ENCODE measurements around the gene CCM2.

The CCM2 gene

DNA sequence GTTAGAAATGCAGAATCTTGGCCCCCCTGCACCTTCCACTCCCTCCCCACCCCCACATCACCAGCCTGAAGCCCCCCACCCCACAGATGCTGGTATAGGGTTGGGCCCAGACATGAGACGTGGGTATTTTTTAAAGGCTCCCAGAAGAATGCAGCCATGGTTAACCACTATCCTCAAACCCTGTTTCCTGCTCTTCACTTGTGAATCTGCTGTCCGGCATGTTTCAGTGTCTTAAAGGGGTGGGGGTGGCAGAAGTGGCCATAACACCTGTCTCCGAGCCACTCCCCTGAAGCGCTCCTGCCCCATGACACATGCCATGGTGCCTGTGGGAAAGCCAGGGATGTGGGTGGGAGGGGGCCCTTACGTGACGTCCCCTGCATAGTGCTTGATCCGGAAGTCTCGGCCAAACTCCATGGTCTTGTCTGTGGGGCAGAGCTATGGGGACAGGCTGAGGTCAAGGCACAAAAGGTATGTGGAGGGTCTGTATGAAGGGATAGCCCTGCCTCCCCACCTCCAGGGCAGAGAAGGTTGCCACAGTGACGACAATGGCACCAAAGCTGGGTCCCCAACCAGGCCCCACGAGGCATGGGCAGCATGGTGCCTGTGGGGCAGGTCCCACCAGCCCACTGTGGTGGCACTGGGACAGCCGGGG, 30.8 kb upstream of the CCM2 start:
- no peak for DNase-seq (ENCODE audit: low read depth in 2 of 2)

DNA sequence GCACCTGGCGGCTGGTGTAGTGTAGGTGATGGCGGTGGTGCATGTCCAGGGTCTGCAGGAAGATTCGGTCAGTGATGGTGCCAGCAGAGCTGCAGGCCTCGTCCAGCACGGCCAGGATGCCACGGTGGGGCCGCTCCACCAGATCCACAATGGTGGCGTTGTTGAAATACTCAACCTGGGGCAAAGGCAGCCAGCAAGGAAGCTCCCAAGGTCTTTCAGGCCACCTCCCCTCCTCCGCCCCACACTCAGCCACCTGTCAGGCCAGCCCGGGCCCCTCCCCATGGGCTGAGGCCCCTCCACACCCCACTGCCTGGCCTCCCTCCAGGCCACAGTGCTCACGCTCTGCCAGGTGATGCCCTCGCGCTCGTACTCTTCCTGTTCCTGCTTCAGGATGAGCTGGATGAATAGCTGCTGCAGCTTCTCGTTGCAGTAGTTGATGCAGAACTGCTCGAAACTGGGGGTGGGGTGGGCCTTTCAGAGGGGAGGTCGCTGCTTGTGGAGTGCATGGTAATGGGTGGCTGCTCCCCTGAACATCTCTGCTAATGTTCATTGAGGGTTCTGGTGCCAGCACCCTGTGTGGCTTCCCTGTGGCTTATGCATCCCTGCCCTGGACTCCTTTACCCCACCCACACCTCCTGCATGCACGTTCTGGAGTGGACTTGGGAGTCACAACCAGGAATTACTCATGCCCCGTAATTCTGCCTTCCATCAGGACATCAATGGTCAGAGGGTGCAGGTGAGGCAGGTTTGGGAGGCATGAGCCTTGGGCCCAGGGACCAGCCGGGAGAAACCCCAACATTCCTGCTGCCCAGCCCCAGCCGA, 30.1 kb upstream of the CCM2 start:
- no peak for DNase-seq (ENCODE audit: low read depth in 2 of 2)

GRCh38 chr7:44970523-44971051, 29.4 kb upstream of the CCM2 start:
- DNase-seq (ENCODE audit: low read depth in 2 of 2) = no peak

DNA sequence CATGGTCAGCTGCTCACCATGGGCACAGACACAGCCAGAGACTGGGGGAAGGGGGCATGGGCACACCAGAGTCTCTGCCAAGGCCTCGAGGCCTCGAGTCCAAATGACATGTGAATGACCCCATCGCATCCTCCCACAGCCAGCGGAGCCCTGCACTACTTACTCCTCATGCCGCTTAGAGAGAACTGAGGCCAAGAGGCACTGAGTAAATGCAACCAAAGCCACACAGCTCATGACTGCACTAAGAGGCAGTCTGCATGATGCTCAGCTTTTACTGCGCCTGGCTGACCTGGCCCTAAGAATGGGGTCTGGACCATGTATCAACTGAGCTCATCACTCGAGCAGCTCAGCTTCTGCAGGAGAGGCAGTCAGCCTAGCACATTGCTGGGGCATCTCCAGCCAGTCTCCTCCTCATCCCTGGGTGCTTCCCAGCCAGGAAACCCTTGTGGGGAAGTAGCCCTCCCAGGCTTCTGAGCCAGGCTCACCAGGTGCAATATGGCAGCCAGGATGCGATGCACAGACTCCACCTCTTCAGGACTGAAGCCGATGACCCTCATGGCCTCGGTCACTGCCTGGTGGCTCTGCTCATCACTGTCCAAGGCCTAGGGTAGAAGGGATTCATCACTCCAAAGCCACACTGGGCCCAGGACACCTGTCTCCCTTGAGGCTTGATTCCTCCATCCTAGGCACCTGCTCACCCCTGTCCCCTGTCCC, 28.7 kb upstream of the CCM2 start:
- DNase-seq (ENCODE audit: low read depth in 2 of 2) = no peak

DNA sequence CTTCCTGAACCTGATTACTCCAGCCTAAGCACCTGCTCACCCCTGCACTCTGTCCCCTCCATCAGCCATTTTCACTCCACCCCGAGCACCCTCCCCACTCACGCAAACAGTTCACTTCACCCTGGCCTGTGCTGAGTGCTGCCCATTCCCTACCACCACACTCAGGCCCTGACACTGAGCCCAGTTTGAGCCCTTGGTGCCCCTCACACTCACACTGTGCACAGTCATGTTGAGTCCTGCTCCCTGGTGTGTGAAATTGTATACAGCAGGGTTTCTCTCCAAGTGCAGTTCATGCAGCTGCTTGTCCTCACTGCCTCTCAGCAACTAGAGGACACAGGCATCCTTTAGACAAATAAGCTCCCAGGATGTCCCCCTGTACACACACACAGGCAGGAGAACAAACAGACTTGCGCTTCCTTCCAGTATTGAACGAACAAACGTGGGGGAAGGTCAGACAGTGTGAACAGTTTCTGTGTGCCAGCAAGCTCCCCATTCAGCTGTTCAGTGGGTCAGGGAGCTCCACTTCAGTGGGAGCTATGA, 28.0 kb upstream of the CCM2 start:
- DNase-seq (ENCODE audit: low read depth in 2 of 2) = no peak

GRCh38 chr7:44972562-44972961, 27.4 kb upstream of the CCM2 start:
- no peak for DNase-seq (ENCODE audit: low read depth in 2 of 2)

DNA sequence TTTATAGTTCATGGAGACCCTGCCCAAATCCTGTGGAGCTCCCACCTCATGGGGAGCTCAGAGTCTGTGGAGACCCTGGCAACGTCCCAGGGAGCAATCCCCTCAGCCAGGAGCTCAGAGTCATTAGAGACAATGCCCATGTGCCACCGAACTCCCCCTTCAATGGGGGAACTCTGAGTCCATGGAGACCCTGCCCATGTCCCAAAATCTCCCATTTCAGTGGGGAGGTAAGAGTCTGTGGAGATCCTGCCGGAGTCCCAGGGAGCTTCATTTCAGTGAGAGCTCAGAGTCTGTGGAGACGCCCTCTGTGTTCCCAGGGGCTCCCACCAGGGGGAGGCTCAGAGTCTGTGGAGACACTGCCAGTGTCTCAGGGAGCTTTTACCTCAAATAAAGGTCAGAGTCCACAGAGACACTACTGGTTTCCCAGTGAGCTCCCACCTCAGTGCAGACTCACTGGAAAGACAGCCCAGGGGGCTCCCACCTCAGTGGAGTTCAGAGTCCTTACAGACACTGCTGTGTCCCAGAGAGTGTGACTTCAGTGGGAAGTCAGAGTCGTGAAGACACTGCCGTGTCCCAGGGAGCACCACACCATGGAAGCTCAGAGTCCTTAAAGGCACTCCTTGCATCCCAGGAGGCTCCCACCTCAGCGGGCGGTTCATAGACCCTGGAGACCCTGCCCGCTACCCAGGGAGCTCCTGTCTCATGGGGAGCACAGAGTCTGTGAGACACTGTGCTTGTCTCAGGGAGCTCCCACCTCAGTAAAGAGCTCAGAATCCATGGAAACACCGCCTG, 26.2 kb upstream of the CCM2 start:
- no peak for DNase-seq (ENCODE audit: low read depth in 2 of 2)

DNA sequence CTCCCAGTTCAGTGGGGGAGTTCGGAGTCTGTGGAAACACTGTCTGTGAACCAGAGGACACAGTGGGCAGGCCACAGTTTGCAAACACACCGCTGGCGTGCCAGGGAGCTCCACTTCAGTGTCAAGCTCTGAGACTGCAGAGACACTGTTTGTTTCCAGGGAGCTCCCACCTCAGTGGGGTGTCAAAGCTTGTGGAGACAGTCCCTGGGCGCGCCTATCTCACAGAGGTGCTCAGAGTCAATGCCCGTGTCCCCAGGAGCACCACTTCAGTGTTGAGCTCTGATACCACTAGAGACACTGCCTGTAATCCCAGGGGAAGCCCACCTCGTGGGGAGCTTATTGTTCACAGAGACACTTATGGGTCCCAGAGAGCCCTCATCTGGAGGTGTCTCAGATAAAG, 25.5 kb upstream of the CCM2 start:
- DNase-seq (ENCODE audit: low read depth in 2 of 2) = no peak

DNA sequence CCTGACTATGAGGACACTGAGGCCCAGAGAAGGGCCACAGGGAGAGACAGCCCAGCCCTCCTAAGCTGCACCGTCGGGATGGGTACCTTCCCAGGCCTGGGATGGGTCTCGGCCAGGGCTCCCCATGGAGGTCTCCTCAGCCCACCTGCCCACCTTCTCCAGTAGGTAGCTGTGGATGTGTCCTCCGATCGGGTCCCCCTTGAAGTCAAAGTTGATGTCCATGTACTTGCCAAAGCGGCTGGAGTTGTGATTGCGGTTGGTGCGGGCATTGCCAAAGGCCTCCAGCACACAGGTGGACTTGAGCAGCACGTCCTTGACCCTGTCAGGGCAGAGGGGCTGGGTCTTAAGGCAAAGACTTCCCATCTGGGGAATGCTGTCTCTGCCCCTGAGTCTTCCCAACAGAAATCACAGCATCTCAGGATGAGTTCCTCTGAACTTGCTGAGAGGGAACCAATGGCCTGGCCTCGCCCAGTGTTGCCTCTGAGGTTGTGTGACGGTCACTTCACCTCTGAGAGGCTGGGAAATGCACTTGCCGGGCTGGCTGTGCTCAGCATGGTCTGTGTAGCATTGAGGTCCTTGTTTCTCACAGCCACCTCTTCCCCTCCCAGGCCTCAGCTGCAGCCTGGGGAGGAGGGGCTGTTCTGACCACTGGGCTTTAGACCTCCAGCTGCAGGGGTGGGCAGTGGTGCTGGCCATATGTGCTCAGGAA, 24.5 kb upstream of the CCM2 start:
- DNase-seq (ENCODE audit: low read depth in 2 of 2) = no peak

DNA sequence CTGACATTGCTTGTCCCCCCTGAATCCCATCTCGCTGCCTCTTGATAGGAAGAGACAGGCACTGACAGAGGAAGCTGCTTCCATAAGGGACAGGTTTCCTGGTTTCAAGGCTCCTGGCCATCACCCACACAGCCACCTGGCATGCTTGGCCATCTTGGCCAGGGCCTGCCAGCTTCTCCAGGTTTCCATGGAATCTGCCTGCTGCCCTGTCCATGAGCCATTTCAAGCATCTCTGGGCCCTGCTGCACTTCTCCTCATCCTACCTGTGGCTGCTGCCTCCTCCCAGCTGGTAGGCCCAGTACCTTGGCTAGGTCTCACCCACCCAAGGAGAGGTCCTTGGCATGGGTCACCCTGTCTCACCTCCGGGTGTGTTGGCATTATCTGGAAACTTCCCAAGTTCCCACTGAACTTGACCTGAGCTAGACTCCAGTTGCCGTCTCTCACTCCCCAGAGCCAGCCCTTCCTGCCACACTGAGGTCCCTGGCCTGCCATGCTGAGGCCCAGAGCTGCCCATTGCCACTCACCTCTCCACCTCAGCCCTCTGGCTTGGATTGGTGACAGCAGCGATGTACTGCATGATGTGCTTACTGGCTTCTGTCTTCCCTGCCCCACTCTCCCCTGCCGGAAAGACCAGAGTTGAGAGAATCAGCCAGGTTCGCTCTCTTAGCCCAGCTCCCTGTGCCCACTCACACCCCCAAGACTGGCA, 23.8 kb upstream of the CCM2 start:
- no peak for DNase-seq (ENCODE audit: low read depth in 2 of 2)

GRCh38 chr7:44976746-44977196, 23.2 kb upstream of the CCM2 start:
- no peak for DNase-seq (ENCODE audit: low read depth in 2 of 2)

GRCh38 chr7:44977304-44977958, 22.6 kb upstream of the CCM2 start:
- DNase-seq (ENCODE audit: low read depth in 2 of 2) = no peak

- DNase-seq (ENCODE audit: low read depth in 2 of 2) = no peak
Observed at GRCh38 chr7:44977959-44978335, 22.1 kb upstream of the CCM2 start.

GRCh38 chr7:44978511-44979366, 21.3 kb upstream of the CCM2 start, which contains the start of gene MYO1G:
Gene MYO1G, minus strand, starts transcription at chr7:44979015. Its CDS starts 54 bp downstream, at chr7:44978961.
- no peak for DNase-seq (ENCODE audit: low read depth in 2 of 2)

GRCh38 chr7:44979481-44980392, 20.3 kb upstream of the CCM2 start:
- DNase-seq (ENCODE audit: low read depth in 2 of 2) = no peak

DNA sequence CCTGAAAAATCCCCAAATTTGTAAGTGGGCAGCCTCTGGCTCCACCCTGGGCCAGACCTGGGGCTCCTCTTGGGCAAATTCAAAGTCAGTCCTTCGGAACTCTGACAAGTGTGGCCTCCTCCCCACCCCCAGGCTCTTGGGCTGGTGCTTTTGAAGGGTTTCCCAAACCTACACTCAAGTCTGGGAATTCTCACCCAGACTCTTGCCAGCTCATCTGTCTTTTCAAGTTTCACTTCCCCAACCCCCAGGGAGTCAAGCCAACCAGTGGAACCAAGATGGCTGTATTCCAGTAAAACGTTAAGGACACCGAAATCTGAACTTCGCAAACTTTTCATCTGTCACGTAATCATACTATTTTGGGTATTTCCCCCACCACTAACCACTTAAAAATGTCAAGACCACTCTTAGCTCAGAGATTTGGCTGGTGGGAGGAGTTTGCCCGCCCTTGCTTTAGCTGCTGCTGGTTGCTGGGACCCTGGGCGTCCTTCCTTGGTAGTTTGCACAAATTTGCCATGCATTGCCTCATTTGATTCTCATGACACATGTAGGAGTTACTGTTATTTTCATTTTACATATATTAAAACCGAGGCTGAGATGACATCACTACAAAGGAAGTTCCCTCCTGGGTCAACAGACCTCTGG, 19.5 kb upstream of the CCM2 start:
- DNase-seq (ENCODE audit: low read depth in 2 of 2) = no peak

Measured in fibroblast of skin of left biceps (primary cell).